ENCODE measurements around the gene SF1.

GRCh38 chr11:64789331-64790204 is 11.2 kb upstream of the SF1 start:
- TF ChIP-seq SUZ12 (IDR thresholded peaks at IDR 0.05), result no peak
- no peak for TF ChIP-seq BHLHE40 (IDR thresholded peaks at IDR 0.05; ENCODE audit: borderline replicate concordance)
- TF ChIP-seq PKNOX1 (IDR thresholded peaks at IDR 0.05), result no peak
- no peak for TF ChIP-seq FOXK2 (IDR thresholded peaks at IDR 0.05)
- no peak for TF ChIP-seq ZNF384 (IDR thresholded peaks at IDR 0.05)
- no peak for TF ChIP-seq ELF4 (IDR thresholded peaks at IDR 0.05)
- TF ChIP-seq SP1 (IDR thresholded peaks at IDR 0.05), result no peak
- no peak for TF ChIP-seq ARNT (IDR thresholded peaks at IDR 0.05)
- TF ChIP-seq CTBP1 (IDR thresholded peaks at IDR 0.05; ENCODE audit: borderline replicate concordance), result no peak
- no peak for TF ChIP-seq HDGF (IDR thresholded peaks at IDR 0.05; ENCODE audit: borderline replicate concordance)
